LoVo (cell line): Measurements from ENCODE around the gene TWSG1.
"Not testable (repeated sequence)": the region's sequence is repeated elsewhere in the genome, so short reads cannot be mapped to it uniquely, and the experiment has no call there.

Source experiments
- DNase-seq: peaks from one replicate; pipeline ENCODE4 v3.0.0-alpha.2; 2016; ENCODE audit warnings: low spot score

TWSG1 gene

GRCh38 chr18:9335697-9336045 lies 1.1 kb downstream of the TWSG1 start:
- no peak for DNase-seq

- no peak for DNase-seq
Observed at GRCh38 chr18:9336827-9337226, 2.3 kb downstream of the TWSG1 start.

GRCh38 chr18:9337873-9338272 lies 3.3 kb downstream of the TWSG1 start:
- DNase-seq: no peak

- no peak for DNase-seq
Observed at GRCh38 chr18:9340472-9340871, 5.9 kb downstream of the TWSG1 start.

- no peak for DNase-seq
Observed at GRCh38 chr18:9343577-9343976, 9.0 kb downstream of the TWSG1 start.

- no peak for DNase-seq
Observed at GRCh38 chr18:9346775-9347174, 12.2 kb downstream of the TWSG1 start.

GRCh38 chr18:9348079-9348671 lies 13.6 kb downstream of the TWSG1 start:
- no peak for DNase-seq

GRCh38 chr18:9348766-9349165 lies 14.2 kb downstream of the TWSG1 start:
- no peak for DNase-seq

- no peak for DNase-seq
Observed at GRCh38 chr18:9353596-9353995, 19.0 kb downstream of the TWSG1 start.

- DNase-seq: no peak
Observed at GRCh38 chr18:9354256-9354655, 19.7 kb downstream of the TWSG1 start.

- no peak for DNase-seq
Observed at GRCh38 chr18:9356976-9357375, 22.4 kb downstream of the TWSG1 start.

- DNase-seq: no peak
Observed at GRCh38 chr18:9359796-9360195, 25.2 kb downstream of the TWSG1 start.

GRCh38 chr18:9361191-9361590 lies 26.6 kb downstream of the TWSG1 start:
- no peak for DNase-seq

GRCh38 chr18:9362869-9363268 lies 28.3 kb downstream of the TWSG1 start:
- DNase-seq: peak; percentile 74

GRCh38 chr18:9364242-9364641 lies 29.7 kb downstream of the TWSG1 start:
- peak; percentile 40 for DNase-seq

GRCh38 chr18:9365406-9365805 lies 30.8 kb downstream of the TWSG1 start:
- no peak for DNase-seq

- no peak for DNase-seq
Observed at GRCh38 chr18:9366126-9366714, 31.6 kb downstream of the TWSG1 start.

GRCh38 chr18:9373254-9373653 lies 38.7 kb downstream of the TWSG1 start:
- not testable (repeated sequence) for DNase-seq

GRCh38 chr18:9379118-9379517 lies 44.5 kb downstream of the TWSG1 start:
- DNase-seq: no peak

GRCh38 chr18:9380101-9380500 lies 45.5 kb downstream of the TWSG1 start:
- no peak for DNase-seq

GRCh38 chr18:9380621-9381395 lies 46.2 kb downstream of the TWSG1 start:
- DNase-seq: no peak

- no peak for DNase-seq
Observed at GRCh38 chr18:9386879-9387278, 52.3 kb downstream of the TWSG1 start.

GRCh38 chr18:9387891-9388290 lies 53.3 kb downstream of the TWSG1 start:
- DNase-seq: no peak

GRCh38 chr18:9389706-9390105 lies 55.1 kb downstream of the TWSG1 start:
- no peak for DNase-seq
